ENCODE measurements around the gene ST3GAL3.
A peak's percentile ranks its signal among the peaks of the same experiment; 100 is the strongest.

- TF ChIP-seq POLR2A (IDR thresholded peaks at IDR 0.05): no peak
- TF ChIP-seq CTCF (IDR thresholded peaks at IDR 0.05): peak in 11 of 12 donors; percentile 9 to 45 (median 25)
These were observed 223.0 kb downstream of the ST3GAL3 start for GRCh38 chr1:43930168-43930948.
